IPS-18a (cell line): Measurements from ENCODE around the gene IRX1.

Experiments
- H3K27ac ChIP-seq: one replicate; pipeline ENCODE4 v1.5.1; 2013; ENCODE audit warnings: low read length
- H3K27me3 ChIP-seq: one replicate; pipeline ENCODE4 v1.6.1; 2013; ENCODE audit warnings: mild to moderate bottlenecking, low read length; ENCODE audit not compliant: control insufficient read depth, insufficient read depth
- H3K36me3 ChIP-seq: one replicate; pipeline ENCODE4 v1.6.1; 2013; ENCODE audit warnings: low read depth, low read length; ENCODE audit not compliant: control insufficient read depth
- H3K4me1 ChIP-seq: one replicate; pipeline ENCODE4 v1.6.1; 2013; ENCODE audit warnings: low read depth, low read length; ENCODE audit not compliant: control insufficient read depth
- H3K4me3 ChIP-seq: one replicate; pipeline ENCODE4 v1.5.1; 2013; ENCODE audit warnings: low read length
- H3K9ac ChIP-seq: one replicate; pipeline ENCODE4 v1.6.1; 2013; ENCODE audit warnings: mild to moderate bottlenecking, low read length, moderate library complexity
- H3K9me3 ChIP-seq: one replicate; pipeline ENCODE4 v1.6.1; 2013; ENCODE audit warnings: low read depth, low read length; ENCODE audit not compliant: control insufficient read depth

Gene IRX1

GRCh38 chr5:3622961-3623360, 27.3 kb downstream of the IRX1 start:
- Histone ChIP-seq H3K4me3 (no peak overlapping the region), H3K27me3 (no peaks in the 10 kb centered on the region), H3K9me3 (no peaks in the 10 kb centered on the region), H3K36me3 (no peaks in the 10 kb centered on the region), H3K9ac (no peak overlapping the region), H3K4me1 (no peaks in the 10 kb centered on the region), H3K27ac (no peak overlapping the region)

- H3K9me3 ChIP-seq, result no peaks in the 10 kb centered on the region
- H3K9ac ChIP-seq, result no peak overlapping the region
- no peaks in the 10 kb centered on the region for H3K27me3 ChIP-seq
- no peak overlapping the region for H3K27ac ChIP-seq
- no peak overlapping the region for H3K4me3 ChIP-seq
- no peaks in the 10 kb centered on the region for H3K4me1 ChIP-seq
- no peaks in the 10 kb centered on the region for H3K36me3 ChIP-seq
Measured at GRCh38 chr5:3625626-3626025, 30.0 kb downstream of the IRX1 start.

- Histone ChIP-seq H3K36me3 (no peaks in the 10 kb centered on the region), H3K4me1 (no peaks in the 10 kb centered on the region), H3K27me3 (no peaks in the 10 kb centered on the region), H3K9me3 (no peaks in the 10 kb centered on the region), H3K9ac (no peak overlapping the region), H3K4me3 (no peak overlapping the region), H3K27ac (no peak overlapping the region)
Measured at GRCh38 chr5:3634061-3634460, 38.4 kb downstream of the IRX1 start.

- H3K9me3 ChIP-seq, result no peaks in the 10 kb centered on the region
- no peaks in the 10 kb centered on the region for H3K4me1 ChIP-seq
- H3K27ac ChIP-seq, result no peak overlapping the region
- H3K27me3 ChIP-seq, result no peaks in the 10 kb centered on the region
- H3K9ac ChIP-seq, result no peak overlapping the region
- H3K36me3 ChIP-seq, result no peaks in the 10 kb centered on the region
- no peak overlapping the region for H3K4me3 ChIP-seq
Measured at GRCh38 chr5:3639175-3639574, 43.5 kb downstream of the IRX1 start.

GRCh38 chr5:3642231-3642630, 46.6 kb downstream of the IRX1 start:
- Histone ChIP-seq H3K9ac (no peak overlapping the region), H3K27me3 (no peaks in the 10 kb centered on the region), H3K27ac (no peak overlapping the region), H3K9me3 (no peaks in the 10 kb centered on the region), H3K4me1 (no peaks in the 10 kb centered on the region), H3K36me3 (no peaks in the 10 kb centered on the region), H3K4me3 (no peak overlapping the region)

- Histone ChIP-seq H3K9ac (no peak overlapping the region), H3K4me1 (no peaks in the 10 kb centered on the region), H3K27ac (no peak overlapping the region), H3K4me3 (no peak overlapping the region), H3K27me3 (no peaks in the 10 kb centered on the region), H3K36me3 (no peaks in the 10 kb centered on the region), H3K9me3 (no peaks in the 10 kb centered on the region)
Measured at GRCh38 chr5:3650320-3650719, 54.7 kb downstream of the IRX1 start.

- H3K9ac ChIP-seq, result no peak overlapping the region
- no peak overlapping the region for H3K27ac ChIP-seq
- H3K4me3 ChIP-seq, result no peak overlapping the region
- no peaks in the 10 kb centered on the region for H3K4me1 ChIP-seq
- no peaks in the 10 kb centered on the region for H3K36me3 ChIP-seq
- H3K9me3 ChIP-seq, result no peaks in the 10 kb centered on the region
- no peaks in the 10 kb centered on the region for H3K27me3 ChIP-seq
Measured at GRCh38 chr5:3650868-3651267, 55.2 kb downstream of the IRX1 start.
